HepG2 (cell line): ENCODE measurements around the gene NDUFB10. TPM values are rescaled to one million over a fixed set of nuclear protein-coding genes. Genes with fewer than 3 reads are reported as not detected.
A peak's percentile ranks its signal among the peaks of the same experiment; 100 is the strongest.

Experiments used
- BRD4 ChIP-seq: sonication (generic); formaldehyde crosslinking; IDR thresholded peaks from 2 replicates; pipeline ENCODE4 v1.4.0; 2020; ENCODE audit warnings: missing genetic modification reagents
- FOSL2 ChIP-seq: sonication (generic); formaldehyde crosslinking; IDR thresholded peaks from 2 replicates; pipeline ENCODE4 v1.4.0; 2020; ENCODE audit warnings: missing genetic modification reagents
- HOXA3 ChIP-seq: sonication (generic); formaldehyde crosslinking; IDR thresholded peaks from 2 replicates; pipeline ENCODE4 v1.5.0; 2020; ENCODE audit warnings: missing genetic modification reagents
- KDM2A ChIP-seq: sonication (generic); formaldehyde crosslinking; IDR thresholded peaks from 2 replicates; pipeline ENCODE4 v1.4.0; 2020; ENCODE audit warnings: low read depth, missing genetic modification reagents, borderline replicate concordance
- KDM4B ChIP-seq: sonication (generic); formaldehyde crosslinking; IDR thresholded peaks from 2 replicates; pipeline ENCODE4 v1.4.0; 2020; ENCODE audit warnings: missing genetic modification reagents
- KLF6 ChIP-seq: IDR thresholded peaks from 2 replicates; pipeline ENCODE4 v1.8.0; 2016; ENCODE audit warnings: missing biosample characterization, missing genetic modification reagents
- NFYB ChIP-seq: sonication (generic); formaldehyde crosslinking; IDR thresholded peaks from 2 replicates; pipeline ENCODE4 v1.4.0; 2020; ENCODE audit warnings: missing genetic modification reagents
- NR2C2 ChIP-seq: sonication (generic); formaldehyde crosslinking; IDR thresholded peaks from 2 replicates; pipeline ENCODE4 v1.4.0; 2020; ENCODE audit warnings: missing genetic modification reagents, mild to moderate bottlenecking, moderate library complexity, borderline replicate concordance
- SAP130 ChIP-seq: IDR thresholded peaks from 2 replicates; pipeline ENCODE4 v1.6.1; 2016; ENCODE audit warnings: low read depth
- STAG1 ChIP-seq: sonication (generic); formaldehyde crosslinking; IDR thresholded peaks from 2 replicates; pipeline ENCODE4 v1.4.0; 2020; ENCODE audit warnings: missing genetic modification reagents
- ZC3H13 ChIP-seq: sonication (generic); formaldehyde crosslinking; IDR thresholded peaks from 2 replicates; pipeline ENCODE4 v1.8.1; 2023; ENCODE audit warnings: mild to moderate bottlenecking, missing genetic modification reagents, moderate library complexity
- ZC3H4 ChIP-seq: sonication (generic); formaldehyde crosslinking; IDR thresholded peaks from 2 replicates; pipeline ENCODE4 v1.4.0; 2020; ENCODE audit warnings: missing genetic modification reagents, borderline replicate concordance
- ZHX1 ChIP-seq: sonication (generic); formaldehyde crosslinking; IDR thresholded peaks from 2 replicates; pipeline ENCODE4 v1.8.1; 2022; ENCODE audit warnings: low read depth, mild to moderate bottlenecking, missing genetic modification reagents
- ZNF281 ChIP-seq: sonication (generic); formaldehyde crosslinking; IDR thresholded peaks from 2 replicates; pipeline ENCODE4 v1.4.0; 2020; ENCODE audit warnings: missing genetic modification reagents, borderline replicate concordance
- ZNF343 ChIP-seq: sonication (generic); formaldehyde crosslinking; IDR thresholded peaks from 2 replicates; pipeline ENCODE4 v1.4.0; 2020; ENCODE audit warnings: mild to moderate bottlenecking, missing genetic modification reagents
- ZNF687 ChIP-seq: sonication (generic); formaldehyde crosslinking; IDR thresholded peaks from 2 replicates; pipeline ENCODE4 v1.5.1; 2020; ENCODE audit warnings: mild to moderate bottlenecking, missing genetic modification reagents, moderate library complexity
- ZNF891 ChIP-seq: sonication (generic); formaldehyde crosslinking; IDR thresholded peaks from 2 replicates; pipeline ENCODE4 v1.5.0; 2020; ENCODE audit warnings: mild to moderate bottlenecking, missing genetic modification reagents
- polyA plus RNA-seq, 8 experiments: library from polyadenylated mRNA; depleted of rRNA in 3 of 8; stranded (reverse) in 7 of 8; unstranded in 1 of 8; fragments of >200 nt; fragmentation: Illumina TruSeq in 4 of 8; extraction: Trizol in 4 of 8; gene quantifications; 2 replicates each; pipeline versions ENCODE4 v1.2.1 to v1.2.3, GENCODE V29; 2011 to 2016; ENCODE audit warnings: low read depth in 4 of 8, missing spikeins in 1 of 8, mixed read lengths in 1 of 8; ENCODE audit not compliant: insufficient read depth in 1 of 8
- total RNA-seq, 5 experiments: library from RNA; depleted of rRNA; stranded (reverse); fragments of >200 nt; fragmentation: Illumina TruSeq; extraction: Trizol; gene quantifications; 2 replicates each; pipeline ENCODE4 v1.2.3, GENCODE V29; 2016; ENCODE audit warnings: low read depth in 1 of 5
- TF ChIP-seq, protein P1 (sequence below): IDR thresholded peaks from 2 replicates; pipeline ENCODE4 v1.6.1; 2012; ENCODE audit warnings: inconsistent platforms

NDUFB10 gene
- total and polyA plus RNA-seq, 2 of the 13 experiments (the other 11 are each of a cell fraction or from before 2014, with no cell fraction given): 68.6 to 157 TPM

- peak; percentile 52; the same call in 1 of the 2 replicates for TF ChIP-seq ZHX1 (CRISPR knock-in tag)
- TF ChIP-seq NR2C2 (CRISPR knock-in tag): peak; percentile 55; the same call in 1 of the 2 replicates
- peak; percentile 55 for TF ChIP-seq SAP130
- peak; percentile 23; the same call in 1 of the 2 replicates for TF ChIP-seq ZNF891 (CRISPR knock-in tag)
- TF ChIP-seq, protein P1, sequence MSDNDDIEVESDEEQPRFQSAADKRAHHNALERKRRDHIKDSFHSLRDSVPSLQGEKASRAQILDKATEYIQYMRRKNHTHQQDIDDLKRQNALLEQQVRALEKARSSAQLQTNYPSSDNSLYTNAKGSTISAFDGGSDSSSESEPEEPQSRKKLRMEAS: peak; percentile 59; the same call in 1 of the 2 replicates
- TF ChIP-seq ZNF687: peak; percentile 51
- peak; percentile 22; the same call in 1 of the 2 replicates for TF ChIP-seq KDM2A (CRISPR knock-in tag)
- TF ChIP-seq KDM4B (CRISPR knock-in tag): no peak
- 0 out of 2 replicates have a peak, but pooled peaks have one; percentile 4 for TF ChIP-seq ZC3H4 (CRISPR knock-in tag)
- peak; percentile 36; the same call in 1 of the 2 replicates for TF ChIP-seq HOXA3 (CRISPR knock-in tag)
- TF ChIP-seq KLF6 (CRISPR knock-in tag): peak; percentile 23; the same call in 1 of the 2 replicates
- 0 out of 2 replicates have a peak, but pooled peaks have one; percentile 44 for TF ChIP-seq ZC3H13 (CRISPR knock-in tag)
- no peak for TF ChIP-seq ZNF281 (CRISPR knock-in tag)
- TF ChIP-seq FOSL2 (CRISPR knock-in tag): peak; percentile 38
- peak; percentile 51 for TF ChIP-seq NFYB
- TF ChIP-seq STAG1 (CRISPR knock-in tag): peak; percentile 33; the same call in 1 of the 2 replicates
- no peak; the same call in 1 of the 2 replicates for TF ChIP-seq ZNF343 (CRISPR knock-in tag)
- TF ChIP-seq BRD4 (CRISPR knock-in tag): peak; percentile 58
Measured at GRCh38 chr16:1941162-1942046, 17.9 kb upstream of the NDUFB10 start (continued).
